GM18873 (cell line): ENCODE measurements around the gene FSHR.

Source experiments
- ATAC-seq: cut with Tn5 transposase; IDR thresholded peaks from one replicate; pipeline ENCODE4 v1.9.1; 2021; ENCODE audit warnings: mild to moderate bottlenecking, moderate library complexity, moderate number of reproducible peaks; ENCODE audit not compliant: unreplicated experiment, low FRiP score

The FSHR gene

DNA sequence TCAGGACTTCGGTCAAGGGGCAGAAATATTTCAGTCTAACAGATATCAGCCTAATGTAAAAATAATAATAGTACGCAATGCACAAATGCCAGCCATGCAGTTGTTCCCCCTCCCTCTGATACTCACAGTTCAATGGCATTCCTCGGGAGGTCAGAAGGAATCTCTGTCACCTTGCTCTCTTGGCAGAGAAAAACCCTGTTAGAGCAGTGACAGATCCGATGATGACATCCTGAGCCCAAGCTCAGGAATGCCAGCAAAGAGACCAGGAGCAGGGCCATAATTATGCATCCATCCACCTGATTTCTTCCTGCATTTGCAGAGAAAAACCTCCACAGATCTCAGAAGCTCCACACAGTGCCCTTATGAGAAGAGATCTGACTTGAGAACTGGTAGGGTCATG, at the start of gene FSHR:
Gene FSHR (minus strand): TSS at position 376 of the 400 bp plus-strand sequence. CDS start 98 bp downstream, at position 278.
- no peak for ATAC-seq

DNA sequence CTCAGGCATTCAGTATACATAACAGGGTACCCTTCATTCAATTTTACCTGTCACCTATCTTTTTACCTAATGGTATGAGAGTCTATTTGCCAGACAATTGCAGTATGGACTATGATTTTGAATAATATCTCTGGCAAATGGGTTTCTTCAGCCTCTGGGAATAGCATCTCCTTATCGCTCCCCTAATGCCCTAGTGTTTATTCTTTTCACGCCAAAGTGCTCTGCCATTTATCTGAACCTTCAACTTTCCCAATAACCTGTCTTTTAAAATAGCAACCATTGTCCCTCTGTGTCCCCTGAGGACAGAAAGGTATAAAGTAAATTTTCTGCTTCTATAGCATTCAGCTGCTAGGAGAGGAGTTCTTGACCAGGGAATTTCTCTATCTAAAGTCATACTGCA, 45.0 kb upstream of the FSHR start:
- ATAC-seq: no peak

GRCh38 chr2:49194701-49195100, 40.4 kb upstream of the FSHR start:
- ATAC-seq: no peak

DNA sequence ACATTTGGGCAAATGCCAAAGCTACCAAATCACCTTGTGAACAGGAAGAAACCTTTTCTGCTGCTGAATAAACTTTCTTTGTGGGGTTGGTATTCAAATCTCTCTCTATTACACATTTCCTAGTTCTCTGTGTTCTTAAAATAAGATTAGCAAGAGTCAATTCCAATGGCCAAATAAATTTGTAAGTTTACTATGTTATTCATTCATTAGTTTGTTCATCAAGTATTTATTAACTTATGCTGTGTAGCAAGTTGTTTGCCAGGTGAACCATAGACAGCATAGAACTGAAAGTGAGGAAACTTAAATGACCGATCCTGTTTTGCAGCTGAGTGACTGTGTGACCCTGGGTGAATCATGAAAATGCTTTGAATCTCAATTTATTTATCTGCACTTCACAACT, 37.7 kb upstream of the FSHR start:
- no peak for ATAC-seq

GRCh38 chr2:49189512-49190225, 35.4 kb upstream of the FSHR start:
- no peak for ATAC-seq

DNA sequence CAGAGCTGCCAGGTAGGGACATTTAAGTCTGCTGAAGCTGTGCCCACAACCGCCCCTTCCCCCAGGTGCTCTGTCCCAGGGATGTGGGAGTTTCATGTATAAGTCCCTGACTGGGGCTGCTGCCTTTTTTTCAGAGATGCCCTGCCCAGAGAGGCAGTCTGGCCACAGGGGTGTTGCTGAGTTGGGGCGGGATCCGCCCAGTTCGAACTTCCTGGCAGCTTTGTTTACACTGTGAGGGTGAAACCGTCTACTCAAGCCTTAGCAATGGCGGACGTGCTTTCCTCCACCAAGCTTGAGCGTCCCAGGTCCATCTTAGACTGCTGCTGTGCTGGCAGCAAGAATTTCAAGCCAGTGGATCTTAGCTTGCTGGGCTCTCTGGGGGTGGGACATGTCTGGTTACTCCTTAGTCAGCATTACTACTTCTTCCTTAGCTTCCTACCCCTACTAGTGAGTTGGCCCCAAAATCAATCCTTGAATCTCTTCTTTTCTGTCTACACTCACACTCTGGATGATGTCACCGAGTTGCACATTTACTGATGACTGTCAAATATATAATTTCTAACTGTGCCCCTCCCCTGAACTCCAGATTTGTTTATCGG, 31.8 kb upstream of the FSHR start:
- ATAC-seq: no peak

GRCh38 chr2:49178656-49179055, 24.3 kb upstream of the FSHR start:
- no peak for ATAC-seq

- no peak for ATAC-seq
Measured at GRCh38 chr2:49177194-49177593, 22.9 kb upstream of the FSHR start.

DNA sequence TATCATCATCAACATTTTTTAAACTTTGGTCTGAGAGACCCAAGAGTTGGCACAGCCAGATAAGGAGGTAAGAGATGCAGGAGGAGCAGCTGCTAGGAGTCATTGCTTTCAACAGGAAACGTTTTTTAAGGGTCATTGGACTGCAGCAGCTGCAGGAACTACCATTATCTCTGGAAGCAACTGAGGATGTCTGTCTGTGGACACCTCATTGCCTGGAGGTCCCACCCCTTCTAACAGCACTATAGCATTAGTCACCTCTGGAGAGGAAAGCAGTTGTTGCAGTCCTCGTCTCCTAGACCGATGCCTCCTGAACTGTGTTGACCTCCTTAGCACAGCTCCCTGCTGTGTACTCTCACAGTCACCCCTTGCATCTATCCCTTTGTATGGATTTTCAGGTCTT, 21.5 kb upstream of the FSHR start:
- no peak for ATAC-seq

GRCh38 chr2:49174750-49175149, 20.4 kb upstream of the FSHR start:
- no peak for ATAC-seq

GRCh38 chr2:49167131-49167530, 12.8 kb upstream of the FSHR start:
- ATAC-seq: no peak

- ATAC-seq: no peak
Measured at GRCh38 chr2:49165662-49166061, 11.3 kb upstream of the FSHR start.

DNA sequence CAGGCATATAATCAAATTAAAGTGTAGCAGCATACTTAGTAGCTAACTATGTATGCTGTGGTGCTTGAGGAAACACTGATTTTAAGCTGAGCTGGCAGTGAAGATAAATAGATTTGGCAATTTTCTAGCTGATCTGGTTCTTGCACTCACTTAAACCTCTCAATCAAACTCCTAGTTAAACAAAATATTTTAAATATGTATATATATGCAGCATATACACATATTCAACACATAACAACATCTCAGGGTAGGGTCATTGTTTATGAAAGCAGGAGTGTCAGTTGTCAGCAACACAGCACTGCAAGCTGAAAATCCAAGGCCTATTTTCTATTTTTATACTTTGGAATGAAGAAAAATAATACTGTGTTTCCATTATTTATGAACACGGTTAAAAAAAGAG, 10.4 kb upstream of the FSHR start:
- ATAC-seq: no peak

- ATAC-seq: no peak
Measured at GRCh38 chr2:49162151-49162550, 7.8 kb upstream of the FSHR start.

GRCh38 chr2:49154891-49155290, 576 bp upstream of the FSHR start:
- ATAC-seq: no peak

DNA sequence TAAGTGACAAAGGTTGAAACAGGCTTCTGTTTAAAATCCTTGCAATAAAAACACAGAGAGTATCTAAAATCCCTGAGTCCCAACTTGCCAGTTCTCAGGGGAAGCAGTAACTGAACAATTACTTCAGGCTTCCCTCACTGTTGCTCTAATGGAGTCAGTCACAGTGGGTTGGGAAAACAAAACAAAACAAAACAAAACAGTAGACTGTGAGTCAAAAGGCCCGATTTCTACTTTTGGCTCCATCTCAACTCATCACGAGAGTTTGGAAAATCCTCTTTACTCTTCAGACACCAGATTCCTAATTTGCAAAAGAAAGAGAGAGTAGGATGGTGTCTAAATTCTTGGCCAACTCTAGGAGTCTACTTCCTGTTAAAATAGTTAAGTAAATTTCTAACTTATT, 1.1 kb downstream of the FSHR start:
- ATAC-seq: no peak

DNA sequence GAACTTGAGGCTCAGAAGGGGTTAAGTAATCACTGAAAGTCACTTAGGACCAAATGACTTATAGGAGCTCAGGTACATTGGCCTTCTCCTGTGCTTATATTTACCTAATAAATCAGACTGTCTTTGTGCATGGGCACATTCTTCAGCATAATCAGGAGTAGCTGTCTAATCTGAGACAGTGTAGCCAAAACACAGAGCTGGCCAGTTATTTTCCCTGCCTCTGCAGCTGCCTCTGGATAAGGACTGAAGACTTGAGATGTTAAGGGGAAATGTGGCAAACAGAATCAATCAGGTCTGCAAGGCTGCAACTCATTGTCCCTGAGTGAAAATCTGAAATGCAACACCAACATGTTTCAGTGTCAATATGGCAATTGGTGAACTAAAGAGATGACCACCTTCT, 1.5 kb downstream of the FSHR start:
- ATAC-seq: no peak

- ATAC-seq: no peak
Measured at GRCh38 chr2:49146401-49146800, 7.9 kb downstream of the FSHR start.

GRCh38 chr2:49131801-49132200, 22.5 kb downstream of the FSHR start:
- no peak for ATAC-seq

GRCh38 chr2:49129034-49129433, 25.3 kb downstream of the FSHR start:
- ATAC-seq: peak; percentile 71

DNA sequence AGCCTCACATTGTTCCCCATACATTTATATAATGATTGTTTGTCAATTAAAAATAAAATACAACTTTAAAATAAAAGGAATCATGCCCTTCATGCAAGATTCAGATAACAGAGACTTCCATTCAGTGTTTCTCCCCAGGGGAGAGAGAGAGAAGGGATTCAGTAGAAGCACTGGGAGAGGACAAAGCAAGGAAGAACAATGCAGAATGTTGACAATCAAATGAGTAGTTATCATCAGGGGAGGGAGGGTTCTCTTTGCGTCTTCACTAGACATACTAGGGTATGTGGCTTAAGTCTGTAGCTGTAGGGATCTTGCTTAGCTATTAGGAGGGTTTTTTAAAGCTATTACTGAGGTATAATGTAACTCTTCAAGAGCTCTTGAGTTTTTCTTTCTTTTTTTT, 30.7 kb downstream of the FSHR start:
- ATAC-seq: no peak

DNA sequence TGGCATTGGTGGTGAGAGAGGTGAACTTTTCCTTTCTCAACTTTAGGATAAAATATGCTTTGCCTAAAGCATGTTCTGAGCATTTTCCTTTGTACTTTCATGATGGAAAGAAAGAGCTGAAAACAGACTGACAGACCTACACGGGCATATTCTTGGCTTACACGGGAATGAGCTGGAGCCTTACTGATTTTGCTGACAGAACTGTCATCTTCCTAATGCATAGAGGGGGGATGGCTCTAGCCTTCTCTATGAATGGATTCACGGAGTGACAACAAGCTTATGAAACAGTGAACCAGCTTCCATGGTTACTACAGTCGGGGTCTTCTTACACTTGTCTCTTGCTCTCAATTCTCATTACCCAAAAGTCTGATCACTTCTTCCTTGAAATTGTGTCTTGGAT, 32.2 kb downstream of the FSHR start:
- no peak for ATAC-seq
